ENCODE measurements around the gene DAP. TPM values are rescaled to one million over a fixed set of nuclear protein-coding genes. Genes with fewer than 3 reads are reported as not detected.

The DAP gene
- total and polyA plus RNA-seq, 2 donors (not counting 1 experiment from before 2014, with no cell fraction given) = 56.6 to 158 TPM

- Histone ChIP-seq H3K4me3 (replicated peaks in 1 of 4; ENCODE audit: control extremely low read depth in 1 of 4, insufficient read depth in 1 of 4, low read depth in 3 of 4, low read length in 4 of 4) (no peak overlapping the region), H3K9ac (ENCODE audit: insufficient read depth, low read length) (no peak overlapping the region), H3K36me3 (ENCODE audit: control insufficient read depth, insufficient read depth, low read length) (no peaks in the 10 kb centered on the region), H3K79me2 (ENCODE audit: control insufficient read depth, insufficient read depth, low read length) (no peaks in the 10 kb centered on the region), H3K27ac (ENCODE audit: insufficient read depth, low read length) (no peak overlapping the region), H3K4me1 (ENCODE audit: control insufficient read depth, extremely low read depth, insufficient read depth, low read length) (no peaks in the 10 kb centered on the region), H2AFZ (ENCODE audit: low read length) (no peak overlapping the region), H3K9me3 (ENCODE audit: control insufficient read depth, insufficient read depth, low read depth, low read length) (no peaks in the 10 kb centered on the region), H3K27me3 (ENCODE audit: control insufficient read depth, insufficient read depth, low read length) (no peaks in the 10 kb centered on the region), H4K20me1 (ENCODE audit: control insufficient read depth, extremely low read depth, insufficient read depth, low read length) (no peaks in the 10 kb centered on the region), H3K4me2 (ENCODE audit: extremely low read depth, insufficient read depth, low read length) (no peak overlapping the region)
- DNase-seq (ENCODE audit: low read depth in 2 of 2) = no peak
- no peak for TF ChIP-seq CTCF (conservative IDR thresholded peaks at IDR 0.05 in 1 of 2, IDR thresholded peaks at IDR 0.05 in 1 of 2; ENCODE audit: low read depth in 1 of 2, low read length in 2 of 2)
- TF ChIP-seq EZH2 (IDR thresholded peaks at IDR 0.05; ENCODE audit: low read length, missing control alignments) = no peak
These were observed 113.4 kb downstream of the DAP start for GRCh38 chr5:10647640-10648039.

GRCh38 chr5:10645671-10646070 lies 115.4 kb downstream of the DAP start:
- H3K4me3 ChIP-seq (replicated peaks in 1 of 4; ENCODE audit: control extremely low read depth in 1 of 4, insufficient read depth in 1 of 4, low read depth in 3 of 4, low read length in 4 of 4) = no peak overlapping the region
- no peak overlapping the region for H2AFZ ChIP-seq (ENCODE audit: low read length)
- no peaks in the 10 kb centered on the region for H3K79me2 ChIP-seq (ENCODE audit: control insufficient read depth, insufficient read depth, low read length)
- H3K9me3 ChIP-seq (ENCODE audit: control insufficient read depth, insufficient read depth, low read depth, low read length) = no peaks in the 10 kb centered on the region
- DNase-seq (ENCODE audit: low read depth in 2 of 2) = no peak
- H3K4me2 ChIP-seq (ENCODE audit: extremely low read depth, insufficient read depth, low read length) = no peak overlapping the region
- H3K36me3 ChIP-seq (ENCODE audit: control insufficient read depth, insufficient read depth, low read length) = no peaks in the 10 kb centered on the region
- no peaks in the 10 kb centered on the region for H4K20me1 ChIP-seq (ENCODE audit: control insufficient read depth, extremely low read depth, insufficient read depth, low read length)
- H3K27me3 ChIP-seq (ENCODE audit: control insufficient read depth, insufficient read depth, low read length) = no peaks in the 10 kb centered on the region
- no peak overlapping the region for H3K9ac ChIP-seq (ENCODE audit: insufficient read depth, low read length)
- no peak overlapping the region for H3K27ac ChIP-seq (ENCODE audit: insufficient read depth, low read length)
- no peaks in the 10 kb centered on the region for H3K4me1 ChIP-seq (ENCODE audit: control insufficient read depth, extremely low read depth, insufficient read depth, low read length)
- TF ChIP-seq CTCF (conservative IDR thresholded peaks at IDR 0.05 in 1 of 2, IDR thresholded peaks at IDR 0.05 in 1 of 2; ENCODE audit: low read depth in 1 of 2, low read length in 2 of 2) (no peak), EZH2 (IDR thresholded peaks at IDR 0.05; ENCODE audit: low read length, missing control alignments) (no peak)

GRCh38 chr5:10645146-10645545 lies 115.9 kb downstream of the DAP start:
- Histone ChIP-seq H3K36me3 (ENCODE audit: control insufficient read depth, insufficient read depth, low read length) (no peaks in the 10 kb centered on the region), H2AFZ (ENCODE audit: low read length) (no peak overlapping the region), H3K9ac (ENCODE audit: insufficient read depth, low read length) (no peak overlapping the region), H3K4me3 (replicated peaks in 1 of 4; ENCODE audit: control extremely low read depth in 1 of 4, insufficient read depth in 1 of 4, low read depth in 3 of 4, low read length in 4 of 4) (no peak overlapping the region), H4K20me1 (ENCODE audit: control insufficient read depth, extremely low read depth, insufficient read depth, low read length) (no peaks in the 10 kb centered on the region), H3K27me3 (ENCODE audit: control insufficient read depth, insufficient read depth, low read length) (no peaks in the 10 kb centered on the region), H3K4me1 (ENCODE audit: control insufficient read depth, extremely low read depth, insufficient read depth, low read length) (no peaks in the 10 kb centered on the region), H3K79me2 (ENCODE audit: control insufficient read depth, insufficient read depth, low read length) (no peaks in the 10 kb centered on the region), H3K27ac (ENCODE audit: insufficient read depth, low read length) (no peak overlapping the region), H3K9me3 (ENCODE audit: control insufficient read depth, insufficient read depth, low read depth, low read length) (no peaks in the 10 kb centered on the region), H3K4me2 (ENCODE audit: extremely low read depth, insufficient read depth, low read length) (no peak overlapping the region)
- no peak for DNase-seq (ENCODE audit: low read depth in 2 of 2)
- TF ChIP-seq EZH2 (IDR thresholded peaks at IDR 0.05; ENCODE audit: low read length, missing control alignments) (no peak), CTCF (conservative IDR thresholded peaks at IDR 0.05 in 1 of 2, IDR thresholded peaks at IDR 0.05 in 1 of 2; ENCODE audit: low read depth in 1 of 2, low read length in 2 of 2) (no peak)

Data from fibroblast of lung (primary cell).